Gastroesophageal sphincter (tissue), 4 donors: Measurements from ENCODE around the gene GRN. TPM values are rescaled to one million over a fixed set of nuclear protein-coding genes. Genes with fewer than 3 reads are reported as not detected.

Source experiments
- ATAC-seq: fragments of 150-250 bp; one replicate; pipeline ENCODE4 v1.9.1; 2016; ENCODE audit warnings: mild to moderate bottlenecking, moderate library complexity
- H3K27ac ChIP-seq, 4 donors: fragments of 200-600 bp; sonication (generic) in 3 of 4; 1 replicate in 3 of 4; 2 replicates in 1 of 4; pipeline ENCODE4 v1.5.1; 2016 to 2019
- H3K27me3 ChIP-seq: fragments of 200-600 bp; sonication (generic); one replicate; pipeline ENCODE4 v1.5.1; 2019
- H3K36me3 ChIP-seq, 2 donors: fragments of 200-600 bp; sonication (generic); one replicate each; pipeline ENCODE4 v1.5.1; 2019; ENCODE audit warnings: control low read depth in 1 of 2
- H3K4me1 ChIP-seq, 3 donors: fragments of 200-600 bp; sonication (generic); 1 replicate in 2 of 3; 2 replicates in 1 of 3; pipeline ENCODE4 v1.5.1; 2016 to 2019; ENCODE audit warnings: control low read depth in 2 of 3
- H3K4me3 ChIP-seq, 2 donors: fragments of 200-600 bp; sonication (generic); one replicate each; pipeline ENCODE4 v1.5.1; 2019; ENCODE audit warnings: mild to moderate bottlenecking in 1 of 2, moderate library complexity in 1 of 2
- H3K9me3 ChIP-seq, 3 donors: fragments of 200-600 bp; sonication (generic); one replicate each; pipeline ENCODE4 v1.5.1; 2017 to 2019; ENCODE audit warnings: control low read depth in 2 of 3
- EP300 ChIP-seq: sonication (generic); formaldehyde crosslinking; IDR thresholded peaks from one replicate; pipeline ENCODE4 v1.6.1; 2017; ENCODE audit warnings: antibody characterized with exemption, mild to moderate bottlenecking
- POLR2A ChIP-seq, 2 donors: fragments of 450-650 bp; IDR thresholded peaks; one replicate each; pipeline ENCODE4 v1.6.1; 2017; ENCODE audit warnings: antibody characterized with exemption in 2 of 2, mild to moderate bottlenecking in 2 of 2, moderate library complexity in 1 of 2
- POLR2AphosphoS5 ChIP-seq: sonication (generic); formaldehyde crosslinking; IDR thresholded peaks from one replicate; pipeline ENCODE4 v1.6.1; 2017; ENCODE audit warnings: antibody characterized with exemption
- WGBS, 2 donors: methylation state at CpG; one replicate each; pipeline ENCODE4 v1.1.5; 2018; ENCODE audit warnings: low coverage in 1 of 2; 5-methylcytosine and 5-hydroxymethylcytosine counted together
- total RNA-seq, 4 donors: library from RNA; depleted of rRNA; stranded (reverse); fragments of >200 nt; gene quantifications; one replicate each; pipeline ENCODE4 v1.1.0, GENCODE V29; 2016
- TF ChIP-seq, protein P1 (sequence below), 4 experiments: fragments of 200-600 bp in 2 of 4; fragments of 450-650 bp in 2 of 4; sonication (generic) in 1 of 4; IDR thresholded peaks; one replicate each; pipeline ENCODE4 v1.5.1; 2017 to 2019; ENCODE audit warnings: antibody characterized with exemption in 4 of 4, mild to moderate bottlenecking in 2 of 4, moderate library complexity in 2 of 4

GRN gene
- total RNA-seq, 4 donors from 2014 or later: 108 to 237 (median 182) TPM

DNA sequence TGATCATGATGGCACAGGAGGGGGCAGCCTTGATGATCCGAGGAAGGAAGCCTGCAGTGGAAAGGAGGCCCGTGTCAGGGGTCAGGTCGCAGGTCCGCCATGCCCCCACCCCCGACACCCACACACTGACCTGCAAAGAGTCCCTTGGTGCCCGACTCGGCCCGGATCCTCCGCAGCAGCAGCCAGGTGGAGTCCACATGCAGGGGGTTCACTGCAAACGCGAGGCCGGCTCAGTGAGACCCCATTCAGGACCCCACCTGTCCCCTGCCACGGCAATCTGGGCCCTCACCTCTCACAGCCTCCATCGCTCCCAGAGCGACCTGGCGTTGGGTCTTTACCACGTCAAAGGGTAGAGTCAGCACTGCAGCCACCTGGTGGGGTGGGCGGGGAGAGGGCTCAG lies 25.0 kb upstream of the GRN start:
- TF ChIP-seq EP300 (no peak), POLR2A (IDR thresholded peaks at IDR 0.05) (no peak), POLR2AphosphoS5 (no peak)
- TF ChIP-seq, protein P1, sequence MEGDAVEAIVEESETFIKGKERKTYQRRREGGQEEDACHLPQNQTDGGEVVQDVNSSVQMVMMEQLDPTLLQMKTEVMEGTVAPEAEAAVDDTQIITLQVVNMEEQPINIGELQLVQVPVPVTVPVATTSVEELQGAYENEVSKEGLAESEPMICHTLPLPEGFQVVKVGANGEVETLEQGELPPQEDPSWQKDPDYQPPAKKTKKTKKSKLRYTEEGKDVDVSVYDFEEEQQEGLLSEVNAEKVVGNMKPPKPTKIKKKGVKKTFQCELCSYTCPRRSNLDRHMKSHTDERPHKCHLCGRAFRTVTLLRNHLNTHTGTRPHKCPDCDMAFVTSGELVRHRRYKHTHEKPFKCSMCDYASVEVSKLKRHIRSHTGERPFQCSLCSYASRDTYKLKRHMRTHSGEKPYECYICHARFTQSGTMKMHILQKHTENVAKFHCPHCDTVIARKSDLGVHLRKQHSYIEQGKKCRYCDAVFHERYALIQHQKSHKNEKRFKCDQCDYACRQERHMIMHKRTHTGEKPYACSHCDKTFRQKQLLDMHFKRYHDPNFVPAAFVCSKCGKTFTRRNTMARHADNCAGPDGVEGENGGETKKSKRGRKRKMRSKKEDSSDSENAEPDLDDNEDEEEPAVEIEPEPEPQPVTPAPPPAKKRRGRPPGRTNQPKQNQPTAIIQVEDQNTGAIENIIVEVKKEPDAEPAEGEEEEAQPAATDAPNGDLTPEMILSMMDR (IDR thresholded peaks at IDR 0.05): no peak
- no peak for ATAC-seq
- no CpG with 5 or more reads among the region's 18 CpGs for WGBS, 2 donors
- H3K36me3 ChIP-seq: peaks cover 0 to 40% of the 10 kb centered on the region in 2 donors
- H3K27me3 ChIP-seq: peaks cover 31% of the 10 kb centered on the region
- H3K4me3 ChIP-seq: no peak overlapping the region
- H3K27ac ChIP-seq: no peak overlapping the region
- H3K9me3 ChIP-seq: no peaks in the 10 kb centered on the region
- peaks cover 0 to 40% (median 16%) of the 10 kb centered on the region in 3 donors for H3K4me1 ChIP-seq

- H3K4me1 ChIP-seq: peaks cover 0 to 40% (median 11%) of the 10 kb centered on the region in 3 donors
- TF ChIP-seq EP300: no peak
- ATAC-seq: no peak
- H3K9me3 ChIP-seq: no peaks in the 10 kb centered on the region
- peaks cover 16% of the 10 kb centered on the region for H3K27me3 ChIP-seq
- H3K27ac ChIP-seq: no peak overlapping the region
- peaks cover 0 to 40% of the 10 kb centered on the region in 2 donors for H3K36me3 ChIP-seq
- no peak overlapping the region for H3K4me3 ChIP-seq
- WGBS, 2 donors: 93 to 96% methylated on average over 3 to 9 of the region's 21 CpGs
These were observed 23.6 kb upstream of the GRN start for GRCh38 chr17:44321246-44322120.

DNA sequence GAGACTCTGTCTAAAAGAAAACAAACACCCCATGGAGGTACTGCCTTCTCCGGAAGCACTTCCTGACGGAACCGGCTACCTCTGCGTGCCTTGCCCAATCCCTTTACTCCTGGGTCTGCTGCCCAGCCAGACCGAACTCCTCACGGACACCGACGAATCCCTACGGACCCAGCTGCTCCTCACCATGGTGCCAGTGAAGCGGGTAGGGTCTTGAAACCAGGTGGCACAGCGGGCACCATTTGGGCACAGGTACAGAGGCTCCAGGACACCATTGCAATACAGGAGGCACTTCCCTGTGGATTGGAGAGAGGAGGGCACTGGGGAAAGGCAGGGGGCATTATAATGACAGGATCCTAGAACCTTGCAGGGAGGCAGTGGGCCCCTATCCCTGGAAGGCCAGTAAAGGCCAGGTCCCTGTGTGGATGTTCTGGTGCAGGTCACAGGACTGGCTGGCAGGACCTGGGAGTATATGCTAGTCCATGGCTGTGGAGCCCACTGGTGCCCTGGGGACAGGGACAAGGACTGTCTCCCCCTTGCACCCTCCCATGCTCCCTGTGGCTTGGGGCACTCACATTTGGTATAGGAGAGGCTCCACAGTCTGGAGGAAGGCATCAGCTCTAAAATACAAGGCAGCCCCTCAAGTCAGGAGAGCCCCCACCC lies 22.7 kb upstream of the GRN start:
- peaks cover 8% of the 10 kb centered on the region for H3K27me3 ChIP-seq
- no peaks in the 10 kb centered on the region for H3K9me3 ChIP-seq
- no peak for TF ChIP-seq POLR2A (IDR thresholded peaks at IDR 0.05)
- no peak for TF ChIP-seq EP300
- no peak for TF ChIP-seq POLR2AphosphoS5
- TF ChIP-seq, protein P1 (IDR thresholded peaks at IDR 0.05): no peak
- no peak for ATAC-seq
- H3K36me3 ChIP-seq: peaks cover 0 to 40% of the 10 kb centered on the region in 2 donors
- peaks cover 0 to 45% (median 11%) of the 10 kb centered on the region in 3 donors for H3K4me1 ChIP-seq
- no peak overlapping the region for H3K4me3 ChIP-seq
- WGBS, 2 donors: 83% methylated on average over 1 of the region's 11 CpGs; no CpG with 5 or more reads in 1 of the 2 donors
- no peak overlapping the region for H3K27ac ChIP-seq

DNA sequence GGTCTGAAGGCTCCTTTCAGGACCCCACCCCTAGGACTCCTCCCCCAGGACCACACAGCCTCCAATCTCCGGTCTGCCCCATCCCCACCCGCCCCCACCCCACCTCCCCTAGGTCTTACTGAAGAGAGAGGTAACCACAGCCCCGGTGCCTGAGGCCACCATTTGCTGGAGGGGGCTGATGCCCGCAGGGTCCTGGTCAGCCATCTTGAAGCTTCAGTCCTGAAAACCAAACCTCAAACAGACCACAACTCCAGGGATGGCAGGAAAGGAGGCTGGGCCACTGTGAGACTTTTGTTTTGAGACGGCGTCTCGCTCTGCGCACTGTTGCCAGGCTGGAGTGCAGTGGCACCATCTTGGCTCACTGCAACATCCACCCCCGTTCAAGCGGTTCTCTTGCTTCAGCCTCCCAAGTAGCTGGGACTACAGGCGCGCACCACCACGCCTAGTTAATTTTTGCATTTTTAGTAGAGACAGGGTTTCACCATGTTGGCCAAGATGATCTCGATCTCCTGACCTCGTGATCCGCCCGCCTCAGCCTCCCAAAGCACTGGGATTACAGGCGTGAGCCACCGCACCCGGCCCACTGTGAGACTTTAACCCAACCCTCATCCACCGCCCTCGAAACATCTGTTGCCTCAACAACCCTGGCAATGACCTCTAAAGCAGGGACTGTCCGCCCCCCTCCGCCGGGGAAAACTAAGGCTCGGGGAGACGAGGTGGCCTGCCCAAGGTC lies 21.6 kb upstream of the GRN start:
- Histone ChIP-seq H3K4me1 (peaks cover 0 to 46% (median 11%) of the 10 kb centered on the region in 3 donors), H3K4me3 (peak overlapping the region; percentile 67 to 77), H3K36me3 (peaks cover 0 to 40% of the 10 kb centered on the region in 2 donors), H3K27me3 (no peaks in the 10 kb centered on the region), H3K9me3 (no peaks in the 10 kb centered on the region), H3K27ac (peak overlapping the region in 1 of 4 donors; percentile 95)
- ATAC-seq: no peak
- TF ChIP-seq POLR2AphosphoS5 (no peak), EP300 (no peak), POLR2A (IDR thresholded peaks at IDR 0.05) (no peak)
- TF ChIP-seq, protein P1 (IDR thresholded peaks at IDR 0.05): no peak
- 50 to 76% methylated on average over 8 to 9 of the region's 27 CpGs for WGBS, 2 donors

DNA sequence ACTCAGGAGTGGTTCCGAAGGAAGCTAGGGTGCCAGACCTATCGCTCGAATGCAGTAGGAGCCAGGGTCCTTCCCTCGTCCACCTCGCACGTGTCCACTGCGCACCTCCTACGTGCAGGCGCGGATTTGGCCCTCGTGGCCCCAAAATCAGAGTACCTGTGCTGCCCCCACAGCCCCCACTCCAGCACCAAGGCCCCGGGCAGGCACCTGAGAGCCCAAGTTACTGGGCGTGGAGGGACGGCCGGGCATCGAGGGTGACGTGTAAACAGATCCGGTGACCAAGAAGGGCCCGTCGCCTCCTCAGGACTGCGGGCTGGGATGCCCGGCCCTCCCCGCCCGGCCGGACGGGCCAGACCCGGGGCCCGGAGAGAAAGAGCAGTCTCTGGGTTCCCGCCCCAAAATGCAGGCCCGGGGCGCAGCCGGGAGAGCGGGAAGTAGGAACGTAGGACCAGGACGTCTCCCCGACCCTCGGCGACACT lies 21.0 kb upstream of the GRN start:
- no peak for ATAC-seq
- Histone ChIP-seq H3K27me3 (no peaks in the 10 kb centered on the region), H3K27ac (peak overlapping the region; percentile 29 to 97 (median 94)), H3K4me1 (peaks cover 0 to 46% (median 11%) of the 10 kb centered on the region in 3 donors), H3K4me3 (peak overlapping the region; percentile 67 to 77), H3K36me3 (peaks cover 0 to 36% of the 10 kb centered on the region in 2 donors), H3K9me3 (no peaks in the 10 kb centered on the region)
- no CpG with 5 or more reads among the region's 38 CpGs for WGBS, 2 donors
- no peak for TF ChIP-seq EP300
- TF ChIP-seq POLR2AphosphoS5: no peak
- no peak for TF ChIP-seq POLR2A (IDR thresholded peaks at IDR 0.05)
- TF ChIP-seq, protein P1 (IDR thresholded peaks at IDR 0.05): no peak
